Testis (tissue), 2 donors: ENCODE measurements around the gene SERTAD3.

ENCODE experiments used
- POLR2A ChIP-seq: fragments of 450-650 bp; IDR thresholded peaks from one replicate; pipeline ENCODE4 v1.6.1; 2017; ENCODE audit warnings: antibody characterized with exemption, mild to moderate bottlenecking, moderate library complexity
- TF ChIP-seq, protein P1 (sequence below), 3 experiments: fragments of 450-650 bp in 2 of 3; fragments of 200-600 bp in 1 of 3; sonication (generic) in 1 of 3; IDR thresholded peaks; one replicate each; pipeline ENCODE4 v1.5.1; 2016 to 2019; ENCODE audit warnings: antibody characterized with exemption in 3 of 3, mild to moderate bottlenecking in 2 of 3, moderate library complexity in 1 of 3

DNA sequence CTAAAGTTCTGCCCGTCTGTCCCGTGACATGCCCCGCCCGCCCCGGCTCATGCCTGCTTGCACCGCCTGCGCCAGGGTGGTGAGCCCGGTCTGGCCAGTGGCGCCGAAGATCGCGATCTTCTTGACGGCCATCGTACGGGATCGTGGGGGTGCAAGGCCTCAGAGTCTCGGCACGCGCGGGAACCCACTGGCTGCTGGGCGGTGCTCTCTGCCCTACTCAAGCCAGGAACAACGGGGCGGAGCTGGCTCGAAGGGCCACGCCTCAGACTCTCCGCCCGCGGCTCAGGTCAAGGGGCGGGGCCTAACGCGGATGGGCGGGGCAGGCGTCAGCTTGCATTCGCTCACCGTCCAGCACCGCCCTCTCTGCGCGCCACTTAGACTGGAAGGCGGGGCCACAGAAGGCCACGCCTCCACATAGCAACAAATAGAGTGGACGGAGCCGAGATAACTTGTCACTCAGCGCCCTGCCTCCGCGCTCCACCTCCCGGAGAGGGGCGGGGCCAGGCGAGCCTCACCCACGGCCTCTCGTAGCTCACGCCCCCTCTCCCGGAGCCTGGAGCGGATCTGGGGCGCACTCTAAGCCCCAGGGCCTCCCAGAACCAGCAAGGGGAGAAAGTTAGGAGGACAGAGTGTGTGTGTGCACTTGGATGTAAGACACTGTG is 21.6 kb upstream of the SERTAD3 start, which contains the start of gene BLVRB:
- TF ChIP-seq, protein P1, sequence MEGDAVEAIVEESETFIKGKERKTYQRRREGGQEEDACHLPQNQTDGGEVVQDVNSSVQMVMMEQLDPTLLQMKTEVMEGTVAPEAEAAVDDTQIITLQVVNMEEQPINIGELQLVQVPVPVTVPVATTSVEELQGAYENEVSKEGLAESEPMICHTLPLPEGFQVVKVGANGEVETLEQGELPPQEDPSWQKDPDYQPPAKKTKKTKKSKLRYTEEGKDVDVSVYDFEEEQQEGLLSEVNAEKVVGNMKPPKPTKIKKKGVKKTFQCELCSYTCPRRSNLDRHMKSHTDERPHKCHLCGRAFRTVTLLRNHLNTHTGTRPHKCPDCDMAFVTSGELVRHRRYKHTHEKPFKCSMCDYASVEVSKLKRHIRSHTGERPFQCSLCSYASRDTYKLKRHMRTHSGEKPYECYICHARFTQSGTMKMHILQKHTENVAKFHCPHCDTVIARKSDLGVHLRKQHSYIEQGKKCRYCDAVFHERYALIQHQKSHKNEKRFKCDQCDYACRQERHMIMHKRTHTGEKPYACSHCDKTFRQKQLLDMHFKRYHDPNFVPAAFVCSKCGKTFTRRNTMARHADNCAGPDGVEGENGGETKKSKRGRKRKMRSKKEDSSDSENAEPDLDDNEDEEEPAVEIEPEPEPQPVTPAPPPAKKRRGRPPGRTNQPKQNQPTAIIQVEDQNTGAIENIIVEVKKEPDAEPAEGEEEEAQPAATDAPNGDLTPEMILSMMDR (IDR thresholded peaks at IDR 0.05) = no peak
- peak; percentile 60 for TF ChIP-seq POLR2A
